HG02588 (cell line): ENCODE measurements around the gene TPRG1L.

Experiments used
- ATAC-seq: cut with Tn5 transposase; IDR thresholded peaks from one replicate; pipeline ENCODE4 v1.9.1; 2021; ENCODE audit warnings: mild to moderate bottlenecking, moderate library complexity; ENCODE audit not compliant: unreplicated experiment

The TPRG1L gene

DNA sequence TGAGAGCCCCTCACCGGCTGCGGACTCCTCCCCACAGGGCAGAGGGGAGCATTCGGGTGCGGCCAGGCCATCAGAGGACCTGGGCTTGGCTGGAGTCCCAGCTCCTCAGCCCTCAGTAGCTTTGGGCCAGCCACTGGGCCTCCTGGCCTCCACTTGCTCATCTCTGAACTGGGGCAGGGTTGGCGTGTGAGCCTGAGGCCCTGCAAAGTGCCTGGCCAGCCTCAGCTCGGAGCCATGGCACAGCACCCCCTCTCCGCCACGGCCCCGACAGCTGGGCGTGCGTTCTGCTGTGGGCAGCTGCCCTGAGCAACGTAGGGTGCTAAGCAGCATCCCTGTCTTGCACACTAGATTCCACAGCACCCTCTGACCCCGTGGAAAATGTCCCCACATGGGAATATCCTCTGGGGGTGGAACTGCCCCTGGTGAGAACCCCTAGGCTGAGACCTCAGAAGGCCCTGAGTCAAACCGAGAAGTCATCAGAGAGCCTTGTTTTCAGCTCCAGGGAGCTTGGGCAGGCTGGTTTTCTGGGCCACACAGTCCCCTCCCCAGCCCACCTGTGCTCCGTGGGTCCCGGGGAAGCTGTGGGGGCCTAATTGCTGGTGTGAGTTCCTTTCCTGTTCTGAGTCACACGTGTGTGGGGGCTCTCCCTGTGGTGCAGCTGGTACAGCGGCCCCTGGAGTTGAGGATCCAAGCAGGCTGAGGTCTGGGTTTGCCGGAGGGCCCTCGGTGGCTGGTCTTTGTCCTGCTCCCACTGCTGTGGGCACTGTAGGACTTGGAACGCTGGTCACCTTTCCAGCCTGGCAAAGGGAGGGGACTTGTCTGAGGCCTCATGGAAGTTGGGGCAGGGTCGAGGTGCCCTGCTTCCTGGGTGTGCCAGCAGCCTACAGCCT lies 52.0 kb downstream of the TPRG1L start:
- ATAC-seq = peak; percentile 56

GRCh38 chr1:3677484-3677883 lies 52.7 kb downstream of the TPRG1L start:
- ATAC-seq = no peak

DNA sequence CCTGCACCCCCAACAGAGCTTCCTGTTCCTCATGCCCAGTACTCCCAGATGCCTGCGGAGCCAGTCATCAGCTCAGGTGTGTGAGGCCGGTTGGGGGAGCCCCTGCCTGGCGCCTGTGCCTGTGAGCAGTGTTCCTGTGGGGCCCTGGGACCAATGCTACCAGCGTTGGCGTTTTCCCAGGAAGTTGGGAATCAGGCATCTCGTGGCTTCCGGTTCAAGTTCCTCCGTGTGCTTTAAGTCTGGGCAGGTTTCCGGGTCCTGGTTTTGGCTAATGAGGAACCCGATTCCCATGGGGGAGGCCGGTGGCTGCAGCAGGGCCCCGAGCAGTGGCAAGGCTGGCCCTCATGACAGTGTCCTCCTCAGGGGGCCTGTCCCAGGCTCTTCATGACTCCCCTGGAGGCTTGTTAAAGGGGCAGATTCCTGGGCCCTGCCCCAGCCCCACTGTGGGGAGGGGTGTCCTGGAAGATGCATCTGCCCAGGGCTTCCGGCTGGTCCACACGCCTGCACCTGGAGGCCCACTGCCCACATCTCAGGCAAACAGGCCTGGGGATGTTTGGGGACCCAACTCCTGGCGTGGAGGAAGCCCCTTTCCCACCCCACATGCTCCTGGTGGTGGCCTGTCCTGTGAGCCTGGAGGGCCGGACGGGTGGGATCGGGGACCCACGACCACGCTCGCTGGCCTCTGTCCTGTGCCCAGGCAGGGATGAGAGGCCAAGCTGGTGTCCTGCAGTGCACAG lies 53.7 kb downstream of the TPRG1L start:
- no peak for ATAC-seq

GRCh38 chr1:3679098-3679555 lies 54.3 kb downstream of the TPRG1L start:
- no peak for ATAC-seq
